GM19238 (cell line): ENCODE data around the gene PDILT.

ENCODE experiments used
- DNase-seq: peaks from one replicate; pipeline ENCODE4 v3.0.0; 2011; ENCODE audit warnings: low spot score; ENCODE audit not compliant: insufficient read length

PDILT gene

GRCh38 chr16:20402651-20403050 lies 1.9 kb downstream of the PDILT start:
- no peak for DNase-seq

DNA sequence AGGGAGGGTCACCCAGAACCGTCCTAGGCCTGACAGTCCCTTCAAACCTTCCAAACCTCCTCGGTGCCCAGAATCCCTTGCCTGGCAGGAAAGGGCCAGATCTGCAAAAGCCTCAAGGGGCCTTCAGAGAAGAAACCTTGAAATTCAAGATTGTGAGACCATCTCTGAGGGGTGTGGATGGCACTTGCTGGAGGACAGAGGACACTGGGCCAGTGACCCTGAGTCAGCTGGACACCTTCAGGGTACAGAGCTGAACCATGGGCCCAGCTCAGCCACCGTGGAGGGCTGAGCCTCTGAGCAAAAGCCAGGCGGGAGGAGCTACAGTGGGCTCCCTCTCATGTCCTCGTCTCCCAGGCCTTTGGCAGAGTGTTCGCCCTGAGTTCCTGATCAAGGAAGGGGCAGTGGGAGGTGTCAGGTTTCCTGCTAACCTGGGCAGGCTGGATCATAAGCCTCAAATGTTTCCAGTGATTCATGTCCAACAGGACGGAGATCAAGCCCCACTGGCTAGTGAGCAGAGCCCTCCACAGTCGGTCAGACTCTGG lies 3.0 kb downstream of the PDILT start:
- DNase-seq = no peak

- no peak for DNase-seq
These were observed 3.5 kb downstream of the PDILT start for GRCh38 chr16:20401066-20401465.

DNA sequence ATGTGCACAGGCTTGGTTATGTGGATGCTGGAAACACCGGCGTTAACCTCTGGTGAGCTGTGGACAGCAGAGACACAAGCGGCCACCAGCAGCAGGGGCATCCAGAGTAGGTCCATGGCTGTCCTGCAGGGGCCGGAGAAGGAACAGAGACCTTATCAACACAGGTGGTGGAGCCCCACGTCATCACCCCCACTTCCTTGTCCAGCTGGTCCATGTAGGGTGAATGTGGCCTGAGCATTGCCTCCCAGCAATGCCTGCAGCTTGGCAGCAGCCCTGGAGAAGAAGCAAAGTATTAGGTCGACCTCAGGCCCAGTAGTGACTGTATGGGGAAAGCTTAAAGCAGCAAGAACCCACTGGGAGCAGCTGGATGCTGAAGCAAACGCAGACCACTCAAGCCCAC lies 5.4 kb downstream of the PDILT start:
- no peak for DNase-seq

DNA sequence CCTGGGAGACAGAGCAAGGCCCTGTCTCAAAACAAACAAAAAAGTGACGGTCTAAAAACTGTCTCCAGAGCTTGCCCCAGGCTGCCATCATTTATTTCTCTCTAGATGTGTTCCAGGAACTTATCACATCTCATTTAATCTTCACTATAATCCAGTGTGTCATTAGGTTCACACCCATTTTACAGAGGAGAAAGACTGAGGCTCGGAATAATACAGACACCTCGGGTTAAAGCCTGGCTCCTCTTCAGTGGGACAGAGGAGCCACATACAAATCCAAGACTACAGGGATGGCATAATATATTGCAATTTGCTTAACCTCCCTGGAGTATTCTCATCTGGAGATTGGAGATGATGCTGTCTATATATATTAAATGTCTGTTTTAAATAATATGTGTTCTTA lies 5.9 kb downstream of the PDILT start:
- DNase-seq = no peak

GRCh38 chr16:20397468-20398074 lies 7.0 kb downstream of the PDILT start:
- DNase-seq = no peak

GRCh38 chr16:20396846-20397467 lies 7.6 kb downstream of the PDILT start:
- DNase-seq = no peak

GRCh38 chr16:20395946-20396345 lies 8.6 kb downstream of the PDILT start:
- DNase-seq = no peak

GRCh38 chr16:20393801-20394577 lies 10.5 kb downstream of the PDILT start:
- DNase-seq = no peak

DNA sequence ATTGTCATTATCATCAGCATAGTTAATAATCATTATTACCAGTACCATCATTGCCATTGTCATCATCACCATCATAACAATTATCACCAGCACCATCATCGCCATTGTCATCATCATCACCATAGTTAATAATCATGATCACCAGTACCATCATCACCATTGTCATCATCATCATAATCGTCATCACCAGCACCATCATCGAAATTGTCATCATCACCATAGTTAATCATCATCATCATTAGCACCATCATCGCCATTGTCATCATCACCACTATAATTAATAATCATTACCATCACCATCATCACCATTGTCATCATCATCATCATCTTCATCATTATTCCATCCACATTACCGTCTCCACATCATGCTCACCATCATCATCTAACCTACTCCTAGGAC lies 13.5 kb downstream of the PDILT start:
- DNase-seq = no peak

DNA sequence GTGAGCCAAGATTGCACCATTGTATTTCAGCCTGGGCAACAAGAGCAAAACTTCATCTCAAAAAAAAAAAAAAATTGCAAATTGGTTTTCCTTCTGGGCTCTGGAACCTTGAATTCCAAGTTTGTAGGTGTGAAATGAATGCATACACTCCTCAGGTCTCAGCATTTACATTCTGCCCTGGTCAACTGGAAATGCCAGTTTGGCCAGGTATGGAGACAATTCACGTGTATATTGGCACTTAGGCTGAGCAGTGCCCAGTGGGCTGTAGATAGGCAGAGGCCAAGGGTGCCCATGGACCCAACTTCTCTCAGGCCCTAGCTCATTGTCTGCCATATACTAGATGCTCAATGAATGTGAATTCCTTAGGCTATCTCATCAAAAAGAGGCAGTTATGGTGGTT lies 15.7 kb downstream of the PDILT start:
- DNase-seq = no peak

DNA sequence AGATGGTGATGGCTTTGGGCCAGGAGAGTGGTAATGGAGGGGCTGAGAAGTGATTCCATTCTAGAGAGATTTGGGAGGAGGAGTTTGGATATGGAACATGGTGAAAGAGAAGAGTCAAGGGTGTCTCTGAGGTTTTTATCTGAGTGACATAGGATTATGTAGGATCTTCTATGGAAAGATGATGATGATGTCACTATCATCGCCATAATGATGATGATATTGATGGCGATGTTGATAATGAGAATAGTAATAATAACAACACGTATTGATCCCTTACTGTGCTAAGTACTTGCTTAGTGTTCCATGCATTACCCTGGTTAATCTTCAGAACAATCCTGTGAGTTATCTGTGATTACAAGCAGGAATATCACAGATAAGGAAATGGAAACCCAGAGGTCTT lies 16.6 kb downstream of the PDILT start:
- no peak for DNase-seq

DNA sequence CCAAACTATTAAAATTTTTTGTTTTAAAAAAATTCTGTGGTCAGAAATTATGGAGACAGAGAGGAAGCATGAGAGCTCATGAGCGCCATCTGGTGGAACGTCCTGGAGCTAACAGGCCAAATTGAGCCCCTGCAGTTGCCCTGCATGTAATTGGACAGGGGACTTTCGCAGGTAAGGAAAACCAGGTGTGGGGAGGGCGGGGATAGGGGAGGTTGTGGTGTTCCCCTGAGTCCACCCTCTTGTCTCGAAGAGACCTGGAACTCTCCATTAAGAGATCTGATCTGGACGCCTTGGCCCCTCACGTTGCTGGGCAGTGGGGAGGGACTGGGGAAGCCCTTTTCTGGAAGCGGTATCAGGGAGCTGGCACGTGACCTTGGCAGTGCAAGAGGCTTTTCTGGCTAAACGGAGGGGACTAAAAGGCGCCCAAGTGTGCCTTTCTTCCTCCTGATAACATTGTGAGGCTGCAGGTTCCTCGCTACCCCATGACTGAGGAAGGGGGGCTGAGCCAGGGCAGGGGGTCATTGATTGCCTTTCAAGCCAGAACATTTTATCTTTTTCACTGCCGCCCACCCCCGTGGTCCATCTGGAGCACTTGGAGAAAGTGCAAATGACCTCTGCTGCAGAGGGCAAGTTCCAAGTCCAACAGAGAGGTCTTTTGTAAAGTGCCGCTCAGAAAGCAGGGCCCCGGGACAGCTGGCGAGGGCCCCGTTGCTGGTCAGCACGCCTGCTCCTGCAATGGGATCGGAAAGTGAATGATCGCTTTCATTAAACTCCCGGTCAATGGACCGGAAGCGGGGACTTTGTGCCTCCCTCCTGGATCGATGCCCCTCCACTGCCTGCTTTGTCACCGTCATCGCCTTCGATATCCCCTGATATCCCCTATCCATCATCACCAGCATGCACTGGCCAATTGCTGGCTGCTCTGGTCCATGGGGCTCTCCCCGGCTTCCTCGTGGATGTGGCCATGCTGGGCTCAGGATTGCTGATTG lies 18.4 kb downstream of the PDILT start:
- peak; percentile 36 for DNase-seq

- peak; percentile 47 for DNase-seq
These were observed 21.2 kb downstream of the PDILT start for GRCh38 chr16:20383106-20384029.

GRCh38 chr16:20382202-20382948 lies 22.2 kb downstream of the PDILT start:
- DNase-seq = no peak

DNA sequence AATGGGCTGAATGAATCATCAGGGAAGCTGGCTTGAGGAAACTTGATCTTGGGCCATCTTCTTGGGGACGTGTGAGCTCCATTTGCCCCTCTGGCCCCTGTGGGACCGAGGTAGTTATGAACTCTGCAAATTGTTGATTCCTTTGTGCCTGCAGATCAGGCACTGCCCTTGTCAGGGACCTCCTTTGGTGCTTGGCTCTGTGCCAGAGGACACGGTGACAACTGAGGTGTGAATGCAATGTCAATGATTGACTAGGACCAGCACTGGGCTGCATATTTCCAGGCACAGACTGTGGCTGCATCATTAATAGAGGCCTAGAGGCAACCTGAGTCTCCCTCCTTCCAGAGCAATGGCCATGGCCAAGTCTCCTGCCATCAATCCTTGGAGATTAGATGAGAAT lies 23.8 kb downstream of the PDILT start:
- DNase-seq = no peak

DNA sequence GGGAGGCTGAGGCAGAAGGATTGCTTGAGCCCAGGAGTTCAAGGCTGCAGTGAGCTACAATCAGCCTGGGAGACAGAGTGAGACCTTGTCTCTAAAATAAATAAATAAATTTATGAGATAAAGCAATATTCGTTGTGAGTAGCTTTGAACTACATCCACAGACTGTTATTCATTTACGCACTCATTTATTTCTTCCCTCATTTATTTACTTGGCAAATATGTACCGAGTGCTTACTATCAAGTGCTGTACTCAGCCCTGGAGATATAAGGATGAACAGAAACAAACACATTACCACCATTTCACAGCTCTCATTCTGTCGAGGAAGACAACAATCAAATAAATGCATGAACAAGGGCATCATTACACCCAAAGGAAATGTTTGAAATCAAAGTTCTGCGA lies 27.4 kb downstream of the PDILT start:
- DNase-seq = no peak

GRCh38 chr16:20372701-20373100 lies 31.8 kb downstream of the PDILT start:
- no peak for DNase-seq

DNA sequence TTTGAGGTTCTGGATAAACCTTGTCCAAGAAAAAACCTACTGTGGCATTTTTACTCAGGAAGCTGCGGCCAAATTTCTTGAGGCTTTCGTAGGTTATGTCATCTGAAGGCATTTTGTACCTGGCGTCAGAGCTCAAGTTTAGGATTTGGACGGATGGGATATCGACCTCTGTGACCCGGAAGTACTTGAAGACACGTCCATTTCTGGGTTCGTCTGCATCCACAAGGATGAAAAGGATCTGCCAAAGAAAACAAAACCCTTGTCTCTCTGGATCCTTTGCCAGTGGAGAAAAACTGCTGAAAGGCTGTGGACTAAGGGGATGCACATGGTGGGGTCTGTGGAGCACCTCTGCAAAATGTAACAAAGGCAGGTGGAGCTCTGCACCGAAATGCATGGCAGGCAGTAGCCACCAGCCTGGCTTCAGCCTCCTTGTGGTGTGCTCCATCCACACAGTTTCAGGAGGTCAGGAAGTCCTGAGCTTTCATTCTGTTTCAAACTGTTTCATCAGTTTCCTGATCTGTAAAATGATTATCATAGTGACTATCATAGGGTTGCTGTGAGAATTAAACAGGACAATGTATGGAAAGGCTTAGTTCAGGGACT lies 35.0 kb downstream of the PDILT start:
- no peak for DNase-seq
